HG03060 (cell line): ENCODE measurements around the gene GGT6.

Source experiments
- ATAC-seq: cut with Tn5 transposase; IDR thresholded peaks from one replicate; pipeline ENCODE4 v1.9.1; 2021; ENCODE audit warnings: low read depth, moderate number of reproducible peaks; ENCODE audit not compliant: unreplicated experiment

GGT6 gene

DNA sequence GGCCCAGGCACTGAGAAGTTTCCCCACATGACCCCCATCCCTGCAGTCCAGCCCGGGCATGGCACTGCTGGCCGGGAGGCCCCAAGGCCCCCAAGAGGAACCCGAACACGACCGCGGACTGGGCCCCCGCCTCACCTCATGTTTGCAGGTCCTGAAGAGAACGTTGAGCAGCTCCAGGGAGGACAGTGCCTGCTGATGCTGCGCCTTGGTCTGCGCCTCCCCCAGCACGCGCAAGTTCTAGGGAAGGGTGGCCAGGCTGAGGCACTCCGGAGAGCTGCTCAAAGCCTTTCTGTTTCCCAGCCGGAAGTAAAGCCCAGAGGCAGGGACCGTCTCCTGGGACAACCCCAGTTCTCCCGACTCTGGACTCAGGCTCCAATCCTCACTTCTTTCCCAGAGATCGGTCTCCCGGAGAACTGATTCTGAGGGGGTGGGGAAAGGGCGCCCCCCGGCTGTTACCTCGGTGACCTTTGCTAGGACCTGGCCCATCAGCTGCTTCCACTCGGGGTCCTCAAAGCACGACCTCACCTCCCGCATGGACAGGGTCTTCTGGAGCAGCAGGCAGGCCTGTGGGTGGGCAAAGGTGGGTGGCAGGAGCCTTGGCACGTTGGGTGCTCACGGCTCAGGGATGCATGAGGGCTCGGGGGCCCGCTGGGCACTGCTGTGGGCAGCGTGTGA lies 18.9 kb downstream of the GGT6 start:
- no peak for ATAC-seq

DNA sequence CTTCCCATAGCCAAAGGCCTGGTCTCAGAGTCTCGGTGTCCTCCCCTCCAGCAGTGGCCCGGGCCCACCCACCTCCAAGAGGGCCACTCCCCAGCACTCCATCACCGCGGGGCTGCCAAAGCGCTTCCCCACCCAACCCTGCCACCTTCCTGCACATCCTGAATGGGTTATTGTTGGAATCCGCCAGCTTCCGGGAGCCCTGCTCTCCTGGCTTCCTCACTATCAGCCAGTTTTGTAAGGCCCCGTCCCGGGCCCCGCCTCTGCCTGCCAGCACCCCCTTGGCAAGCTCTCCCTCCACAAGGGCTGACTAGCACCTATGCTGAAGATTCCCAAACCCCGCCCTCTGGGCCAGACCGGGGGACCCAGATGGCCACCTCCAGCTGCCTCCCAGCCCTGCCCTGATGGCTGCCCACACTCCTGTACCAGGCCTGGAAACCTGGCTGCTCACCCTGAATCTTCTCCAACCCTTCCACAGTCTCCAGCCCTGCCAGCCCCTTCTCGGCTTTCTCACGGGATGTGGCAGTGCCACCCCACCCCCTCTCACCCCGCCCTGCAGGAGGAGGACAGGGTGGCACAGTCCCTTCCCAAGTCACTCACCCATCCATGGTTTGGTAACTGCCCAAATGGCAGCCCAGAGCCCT lies 19.6 kb downstream of the GGT6 start:
- ATAC-seq, result no peak

DNA sequence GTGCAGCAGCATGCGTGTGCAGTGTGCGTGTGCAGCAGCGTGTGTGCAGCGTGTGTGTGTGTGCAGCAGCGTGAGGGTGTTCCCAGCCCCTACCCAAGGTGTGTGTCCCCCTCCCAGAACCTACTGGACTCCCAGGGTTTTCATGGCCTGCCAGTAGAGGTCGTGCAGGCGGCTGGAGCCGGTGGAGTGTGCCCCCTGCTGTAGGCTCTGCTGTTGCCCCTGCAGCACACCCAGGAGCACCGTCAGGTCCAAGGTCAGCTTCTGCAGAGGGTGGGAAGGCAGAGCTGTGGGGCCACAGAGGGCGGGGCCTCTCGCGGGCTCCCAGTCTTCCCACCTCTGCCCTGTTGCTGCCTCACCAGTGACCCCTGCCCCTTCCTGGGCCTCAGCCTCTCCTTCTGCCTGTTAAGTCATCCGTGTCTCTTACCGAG lies 20.1 kb downstream of the GGT6 start:
- ATAC-seq, result no peak

DNA sequence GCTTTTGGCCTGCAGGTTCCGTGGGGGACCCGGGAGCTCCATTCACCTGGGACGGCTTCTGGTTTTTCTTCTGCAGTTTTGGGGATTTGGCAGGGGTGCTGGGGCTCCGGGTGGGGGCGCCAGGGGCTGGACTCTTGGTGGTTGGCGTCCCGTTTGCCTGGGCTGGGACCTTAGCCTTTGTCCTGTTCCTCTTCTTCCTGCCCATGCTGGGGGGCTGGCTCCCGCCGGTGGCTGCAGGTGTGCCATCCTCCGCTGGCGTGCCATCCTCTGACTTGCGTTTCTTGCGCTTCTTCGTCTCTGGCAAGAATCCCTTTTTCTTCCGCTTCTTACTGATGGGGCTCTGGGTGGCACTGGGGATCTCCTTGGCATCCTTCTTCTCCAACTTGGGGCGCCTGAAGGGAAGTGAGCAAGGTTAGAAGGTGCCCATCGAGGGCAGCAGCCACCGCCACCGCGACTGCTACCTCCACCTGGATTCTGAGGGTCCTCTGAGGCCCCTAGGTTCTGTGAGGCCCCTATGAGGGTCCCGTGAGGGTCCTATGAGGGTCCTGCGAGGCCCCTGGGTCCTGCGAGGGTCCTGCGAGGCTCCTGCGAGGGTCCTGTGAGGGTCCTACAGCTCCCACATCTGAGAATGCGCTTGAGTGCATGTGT lies 20.7 kb downstream of the GGT6 start:
- ATAC-seq, result no peak

DNA sequence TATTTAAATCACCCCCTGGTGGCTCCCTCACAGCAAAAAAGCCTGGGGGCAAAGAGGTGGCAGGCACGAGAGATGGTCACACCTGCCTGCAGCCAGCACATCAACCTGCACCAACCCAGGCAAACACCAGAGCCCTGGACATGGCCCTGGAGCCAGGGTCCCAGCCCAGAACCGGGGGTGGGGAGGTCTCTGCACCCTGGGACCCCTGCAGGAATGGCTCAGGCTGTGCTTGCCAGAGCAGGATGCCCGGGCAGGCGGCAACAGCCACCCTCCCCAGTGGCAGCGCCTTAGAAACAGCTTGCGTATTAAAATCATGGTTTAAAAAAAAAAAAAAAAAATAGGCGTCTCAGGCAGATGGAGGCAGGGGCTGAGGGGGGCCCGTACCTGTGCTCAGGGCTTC lies 21.4 kb downstream of the GGT6 start:
- ATAC-seq, result no peak

DNA sequence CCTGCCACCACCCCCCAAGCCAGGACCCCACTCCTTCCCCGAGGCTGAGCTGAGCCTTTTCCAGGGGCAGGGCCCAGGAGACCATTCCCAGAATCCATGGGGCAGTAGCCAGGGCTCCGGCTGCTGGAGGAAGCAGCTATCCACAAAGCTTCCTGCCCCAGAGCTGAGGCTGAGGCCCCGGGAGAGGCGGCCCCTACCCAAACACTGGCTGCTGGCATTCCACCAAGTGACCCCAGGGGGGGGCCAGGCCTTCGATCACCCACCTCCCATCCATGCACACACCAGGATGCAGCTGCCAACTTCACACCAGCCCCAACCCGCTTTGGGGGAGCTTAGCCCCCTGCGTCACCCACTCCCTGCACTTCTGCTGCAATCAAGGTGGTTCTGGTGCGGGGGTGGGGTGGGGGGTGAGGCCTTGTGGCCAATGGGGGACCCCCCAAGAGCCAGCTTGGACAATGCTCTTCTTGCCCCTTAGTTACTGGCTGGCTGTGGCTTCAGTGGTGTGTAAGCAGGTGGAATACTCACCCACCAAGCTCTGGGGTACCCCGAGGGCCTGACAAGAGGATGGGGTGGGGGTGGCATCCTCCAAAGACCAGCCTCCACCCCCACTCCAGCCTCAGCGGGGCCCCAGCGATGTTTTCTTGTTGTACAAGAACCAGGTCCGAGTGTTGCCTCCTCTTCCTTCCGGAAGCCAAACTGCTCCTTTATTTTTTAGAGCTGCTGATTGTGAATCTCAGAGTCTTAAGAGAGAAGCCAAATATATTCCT lies 22.0 kb downstream of the GGT6 start:
- no peak for ATAC-seq

DNA sequence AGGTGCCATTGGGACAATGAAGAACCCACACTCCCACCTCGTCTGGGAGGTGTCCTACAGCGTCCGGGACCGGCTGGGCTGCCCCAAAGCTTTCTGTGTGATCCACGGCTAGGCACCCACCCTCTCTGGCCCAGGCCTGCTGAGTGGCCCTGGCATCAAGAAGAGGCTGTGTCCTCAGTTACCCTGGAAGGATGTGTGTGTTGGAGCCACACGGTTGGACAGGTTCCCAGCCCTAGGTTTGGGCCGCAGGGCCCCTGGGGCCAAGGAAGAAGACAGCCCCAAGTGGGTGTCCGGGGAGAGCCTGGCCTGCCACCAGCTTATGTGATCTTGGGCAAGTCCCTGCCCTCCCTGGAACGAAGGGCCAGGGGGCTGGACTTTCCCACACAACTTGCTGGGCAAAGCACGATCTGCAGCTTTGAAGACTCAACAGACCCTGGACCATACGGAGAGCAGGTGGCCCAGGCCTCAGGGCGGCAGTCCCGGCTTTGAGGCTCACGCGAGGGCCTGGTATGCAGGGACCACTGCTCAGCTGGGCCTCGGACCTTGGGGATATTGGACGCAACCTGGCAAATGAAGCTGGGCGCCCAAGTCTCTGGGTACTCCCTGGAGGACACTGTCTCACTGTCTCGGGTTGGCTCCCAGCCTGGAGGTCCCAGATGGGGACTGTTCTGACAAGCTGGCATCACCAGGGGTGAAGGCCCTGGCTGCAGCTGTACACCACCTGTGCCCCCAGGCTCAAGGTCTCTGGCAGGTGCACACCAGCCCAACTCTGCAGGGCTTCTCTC lies 22.7 kb downstream of the GGT6 start:
- no peak for ATAC-seq

DNA sequence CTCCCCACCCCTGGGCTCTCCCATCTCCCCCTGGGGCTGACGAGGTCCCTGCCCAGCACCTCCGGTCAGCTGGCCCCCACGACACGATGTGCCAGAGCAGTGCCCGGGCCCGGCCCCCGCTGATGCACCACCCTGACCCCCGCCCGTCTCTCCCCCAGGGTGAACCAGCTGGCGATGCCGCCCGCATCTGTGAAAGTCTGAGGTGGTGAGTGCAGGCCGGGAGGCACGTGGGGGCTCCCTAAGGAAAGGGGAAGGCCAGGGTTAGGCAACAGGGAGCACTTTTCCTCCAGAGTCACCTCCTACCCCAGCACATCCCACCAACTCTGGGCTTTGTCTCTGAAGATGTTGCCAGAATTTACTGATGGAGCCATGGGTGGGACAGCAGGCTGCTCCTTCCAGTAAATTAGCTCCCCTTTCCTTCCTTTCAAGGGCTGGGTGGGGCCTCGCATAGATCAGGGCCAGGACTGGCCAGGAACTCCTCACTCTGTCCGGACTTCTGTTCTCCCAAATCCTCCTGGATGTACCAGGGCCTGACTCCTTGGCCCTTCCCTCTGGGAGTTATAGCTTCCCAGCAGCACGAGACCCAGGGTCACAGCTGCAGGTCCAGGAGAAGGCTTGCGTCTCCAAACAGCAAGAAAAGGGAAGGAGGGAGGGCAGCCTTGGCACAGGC lies 23.5 kb downstream of the GGT6 start:
- no peak for ATAC-seq

DNA sequence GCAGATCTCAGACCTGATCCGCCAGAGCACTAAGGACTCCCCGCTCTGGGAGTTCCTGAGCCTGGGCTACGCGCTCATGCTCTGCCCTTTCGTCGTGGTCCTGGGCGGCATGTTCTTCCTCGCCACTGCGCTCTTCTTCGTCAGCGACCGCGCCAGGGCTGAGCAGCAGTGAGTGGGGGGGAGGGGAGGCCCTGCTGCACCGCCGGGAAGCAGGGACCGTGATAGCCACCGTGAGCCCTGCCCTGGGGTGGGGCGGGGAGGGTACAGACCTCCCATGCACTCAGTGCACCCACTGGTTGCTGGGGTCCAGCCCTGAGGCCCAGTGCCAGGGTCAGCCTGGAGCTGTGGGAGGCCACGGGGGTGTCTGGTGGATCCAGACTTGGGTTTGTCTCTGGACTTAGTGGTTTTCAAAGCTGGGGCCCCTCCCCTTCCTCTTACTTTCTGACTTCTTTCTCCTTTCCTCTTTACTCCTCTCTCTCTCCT lies 24.1 kb downstream of the GGT6 start:
- no peak for ATAC-seq

DNA sequence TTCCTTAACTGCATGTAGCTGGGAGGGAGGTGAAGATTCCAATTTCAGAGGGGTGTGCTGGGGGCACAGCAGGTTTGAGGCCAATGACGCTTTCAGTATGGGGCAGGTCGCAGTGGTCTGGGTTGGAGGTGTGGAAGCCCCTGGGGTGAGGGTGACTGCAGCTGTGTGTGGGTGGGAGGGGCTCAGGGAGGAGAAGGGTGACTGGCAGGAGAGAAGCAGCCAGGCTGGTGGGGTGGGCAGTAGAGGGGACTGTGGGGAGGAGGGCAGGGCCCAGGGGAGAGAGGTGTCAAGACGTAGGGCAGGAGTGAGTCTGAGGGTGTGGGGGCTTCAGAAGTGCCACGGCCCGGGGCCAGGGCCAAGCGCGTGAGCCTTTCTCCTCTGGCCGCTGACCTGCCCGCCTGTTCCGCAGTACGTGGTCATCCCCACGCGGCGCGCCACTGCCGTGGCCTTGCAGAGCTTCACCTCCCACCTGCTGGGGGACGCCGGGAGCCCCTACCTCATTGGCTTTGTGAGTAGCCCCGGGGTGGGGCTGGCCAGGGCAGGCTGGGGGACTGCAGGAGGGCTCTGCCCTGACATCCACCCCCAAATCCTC lies 24.6 kb downstream of the GGT6 start:
- ATAC-seq, result no peak

DNA sequence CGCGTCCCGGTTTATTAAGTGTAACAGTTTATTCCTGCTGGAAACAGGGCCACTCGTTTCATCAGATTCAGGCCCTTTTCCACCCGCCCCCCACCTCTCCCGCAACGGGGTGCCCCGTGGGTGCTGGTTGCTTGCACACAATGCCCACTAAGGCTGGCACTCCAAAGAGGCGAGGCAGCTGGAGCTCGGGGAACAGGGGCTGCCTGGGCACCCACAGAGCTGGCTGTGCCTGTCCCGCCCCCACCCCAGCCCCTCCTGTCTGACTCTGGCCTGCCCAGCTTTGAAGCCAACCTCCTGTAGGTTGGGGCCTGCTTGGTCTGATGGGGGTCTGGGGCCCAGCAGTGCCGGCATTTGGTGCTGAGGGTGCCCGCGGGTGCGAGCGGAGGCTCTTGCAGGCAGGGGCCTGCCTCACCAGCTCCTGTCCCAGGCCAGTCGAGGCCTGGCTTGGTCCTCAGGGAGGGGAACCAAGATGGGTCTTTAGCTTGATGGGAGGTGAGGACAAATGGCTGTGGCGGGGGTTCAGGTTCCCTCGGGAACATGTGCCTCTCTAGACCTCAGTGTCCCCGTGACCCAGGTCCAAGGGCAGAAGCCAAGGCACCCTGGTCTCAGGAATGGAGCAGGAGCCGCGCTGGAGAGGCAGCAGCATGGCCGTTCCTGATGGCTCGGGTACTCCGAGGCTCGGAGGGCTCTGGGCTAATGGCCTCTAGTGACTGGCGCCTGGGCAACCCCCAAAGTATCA lies 25.3 kb downstream of the GGT6 start:
- no peak for ATAC-seq

DNA sequence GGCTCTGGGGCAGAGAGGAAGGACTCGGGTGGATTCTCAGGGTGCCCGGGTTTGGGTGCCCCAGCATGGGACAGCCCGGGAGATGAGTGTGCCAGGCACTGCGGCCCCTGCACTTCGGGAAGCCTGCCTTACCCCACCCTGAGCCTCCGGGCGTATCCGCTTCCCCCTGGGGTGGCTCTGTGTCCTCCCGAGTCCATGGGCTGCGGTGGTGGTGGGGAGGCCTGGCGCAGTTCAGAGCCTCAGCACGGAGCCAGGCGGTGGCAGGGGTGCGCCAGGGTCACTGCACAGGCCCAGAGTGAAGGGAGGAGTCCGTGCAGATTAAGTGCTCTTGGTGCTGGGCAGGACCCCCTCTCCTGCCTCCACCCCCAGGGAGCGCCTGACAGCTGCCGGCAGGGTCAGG lies 25.9 kb downstream of the GGT6 start:
- no peak for ATAC-seq

DNA sequence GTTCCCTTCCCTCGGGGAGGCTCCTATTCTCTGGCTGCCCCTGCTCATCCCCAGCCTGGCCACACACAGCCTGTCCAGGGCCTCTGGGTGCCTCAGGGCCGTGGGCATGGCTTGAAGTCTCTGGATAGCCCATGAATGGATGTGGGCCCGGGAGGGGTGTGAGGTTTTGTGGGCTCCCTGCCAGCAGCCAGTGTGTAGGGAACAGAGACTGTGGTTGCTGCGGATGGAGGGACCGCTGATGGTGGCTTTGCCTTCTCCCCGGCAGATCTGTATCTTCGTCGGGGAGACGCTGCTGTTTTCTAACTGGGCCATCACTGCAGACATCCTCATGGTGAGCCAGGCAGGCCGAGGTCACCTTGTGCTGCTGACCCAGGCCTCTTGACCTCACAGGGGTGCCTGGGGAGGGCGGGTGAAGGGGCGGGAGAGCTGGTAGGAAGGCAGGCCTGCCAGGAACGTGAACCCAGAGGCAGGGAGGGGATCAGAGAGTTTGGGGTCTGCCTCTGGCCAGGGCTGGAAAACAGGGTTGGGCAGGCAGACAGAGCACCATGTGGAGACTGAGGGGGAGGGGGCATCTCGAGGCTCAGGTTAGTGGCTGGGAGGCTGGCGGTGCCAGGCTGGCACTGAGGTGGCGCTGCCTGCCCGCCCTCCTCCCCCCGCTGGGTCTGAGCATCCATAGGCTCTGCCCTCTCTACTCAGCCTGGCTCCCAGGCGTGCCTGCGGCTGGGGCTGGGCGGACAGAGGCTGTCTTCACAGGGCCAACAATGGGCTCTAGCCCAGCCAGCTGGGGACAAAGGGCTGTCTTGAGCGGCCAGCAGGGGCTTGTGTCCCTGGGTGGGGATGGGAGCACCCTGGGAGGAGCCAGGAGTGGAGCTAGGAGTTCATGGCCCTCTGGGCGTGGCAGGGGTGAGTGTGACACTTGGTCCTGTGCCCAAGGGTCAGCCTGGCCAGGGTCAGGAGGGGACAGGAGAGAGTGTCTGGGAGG lies 26.6 kb downstream of the GGT6 start:
- ATAC-seq, result no peak

DNA sequence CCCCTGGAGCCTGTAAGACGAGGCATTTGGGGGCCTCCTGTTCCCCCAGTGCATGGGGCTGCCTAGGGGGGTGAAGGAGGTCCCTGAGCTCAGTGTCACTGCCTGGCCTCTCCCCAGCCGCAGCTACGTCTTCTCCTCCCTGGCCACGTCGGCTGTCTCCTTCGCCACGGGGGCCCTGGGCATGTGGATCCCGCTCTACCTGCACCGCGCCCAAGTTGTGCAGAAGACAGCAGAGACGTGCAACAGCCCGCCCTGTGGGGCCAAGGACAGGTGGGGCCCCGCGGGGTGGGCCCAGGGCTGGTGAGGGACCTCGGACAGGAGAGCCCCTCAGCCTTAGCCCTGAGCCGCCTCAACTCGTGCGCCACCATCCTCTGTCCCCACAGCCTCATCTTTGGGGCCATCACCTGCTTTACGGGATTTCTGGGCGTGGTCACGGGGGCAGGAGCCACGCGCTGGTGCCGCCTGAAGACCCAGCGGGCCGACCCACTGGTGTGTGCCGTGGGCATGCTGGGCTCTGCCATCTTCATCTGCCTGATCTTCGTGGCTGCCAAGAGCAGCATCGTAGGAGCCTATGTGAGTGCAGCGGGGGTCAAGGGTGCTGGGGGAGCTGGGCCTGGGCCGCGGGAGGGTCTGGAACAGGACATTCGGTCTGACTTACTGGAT lies 27.4 kb downstream of the GGT6 start:
- ATAC-seq, result no peak

DNA sequence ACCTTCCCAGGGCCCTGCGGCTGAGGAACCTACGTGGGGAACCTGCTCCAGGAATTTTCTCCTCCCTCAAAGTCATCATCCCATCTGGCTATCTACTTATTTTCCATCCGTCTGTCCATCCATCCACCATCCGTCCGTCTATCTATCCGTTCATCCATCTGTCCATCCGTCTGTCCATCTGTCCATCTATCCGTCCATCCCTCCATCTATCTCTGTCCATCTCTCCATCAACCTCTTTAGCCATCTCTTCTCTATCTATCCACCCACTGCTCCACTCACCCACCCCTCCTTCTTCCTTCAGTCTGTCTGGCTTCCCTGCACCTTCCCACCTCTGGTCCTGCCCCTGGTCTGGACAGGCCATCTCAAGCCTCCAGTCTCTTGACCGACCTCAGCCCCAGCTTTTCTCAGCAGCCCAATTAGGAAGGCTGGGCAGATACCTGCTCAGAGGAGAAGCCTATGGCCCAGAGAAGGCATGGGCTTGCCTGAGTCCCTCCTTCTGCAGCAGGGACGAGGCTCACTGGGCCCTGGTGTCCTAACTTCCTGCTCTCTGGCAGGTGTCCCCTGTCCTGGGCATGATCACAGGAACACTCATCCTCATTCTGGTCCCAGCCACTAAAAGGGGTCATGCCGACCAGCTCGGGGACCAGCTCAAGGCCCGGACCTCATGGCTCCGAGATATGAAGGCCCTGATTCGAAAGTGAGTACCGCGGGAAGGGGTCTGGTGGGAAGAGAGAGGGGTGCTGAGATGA lies 28.2 kb downstream of the GGT6 start:
- ATAC-seq, result no peak
